ENCODE results near the gene OPA3.

Gene OPA3

DNA sequence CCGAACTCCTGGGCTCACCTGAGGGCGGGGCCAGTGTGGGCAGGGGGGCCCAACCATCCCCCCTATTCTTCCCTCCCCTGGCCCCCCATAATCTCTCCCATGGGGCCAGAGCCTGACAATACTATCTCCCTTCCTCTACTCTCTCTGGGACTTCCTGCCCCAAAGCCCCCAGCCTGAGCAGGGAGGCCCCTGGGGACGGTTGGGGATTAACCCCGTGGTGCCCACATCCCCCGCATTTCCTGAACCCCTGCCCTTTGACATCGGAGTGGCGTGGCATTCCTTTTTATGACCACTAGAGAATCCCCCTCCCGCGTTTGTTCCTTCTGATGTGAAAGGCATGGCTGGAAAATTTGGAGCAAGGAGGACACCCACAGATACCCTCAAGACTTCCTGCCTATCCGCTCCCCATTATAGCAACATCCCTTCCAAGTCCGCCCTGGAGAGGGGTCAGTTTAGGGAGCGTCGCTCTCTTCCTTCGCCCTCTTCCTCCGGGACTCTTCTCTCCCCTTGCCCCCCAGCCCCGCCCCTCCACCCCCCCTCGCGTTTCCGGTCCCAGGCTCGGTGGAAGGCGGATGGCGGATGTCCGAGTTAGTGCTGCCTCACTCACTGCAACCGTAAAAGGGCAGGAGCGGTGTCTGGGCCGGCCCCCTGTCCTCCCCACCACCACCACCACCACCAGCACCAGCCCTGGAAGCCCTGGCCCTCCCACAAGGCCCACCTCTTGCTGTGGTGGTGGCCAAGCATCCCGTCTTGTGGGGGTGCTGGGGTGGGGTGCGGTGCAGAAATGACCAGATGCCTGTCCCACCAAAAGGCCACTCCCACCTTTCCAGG lies 75.5 kb downstream of the OPA3 start:
- peak overlapping the region; percentile 95 for H3K4me3 ChIP-seq (ENCODE audit: low read depth, low read length)
- TF ChIP-seq, protein P1, sequence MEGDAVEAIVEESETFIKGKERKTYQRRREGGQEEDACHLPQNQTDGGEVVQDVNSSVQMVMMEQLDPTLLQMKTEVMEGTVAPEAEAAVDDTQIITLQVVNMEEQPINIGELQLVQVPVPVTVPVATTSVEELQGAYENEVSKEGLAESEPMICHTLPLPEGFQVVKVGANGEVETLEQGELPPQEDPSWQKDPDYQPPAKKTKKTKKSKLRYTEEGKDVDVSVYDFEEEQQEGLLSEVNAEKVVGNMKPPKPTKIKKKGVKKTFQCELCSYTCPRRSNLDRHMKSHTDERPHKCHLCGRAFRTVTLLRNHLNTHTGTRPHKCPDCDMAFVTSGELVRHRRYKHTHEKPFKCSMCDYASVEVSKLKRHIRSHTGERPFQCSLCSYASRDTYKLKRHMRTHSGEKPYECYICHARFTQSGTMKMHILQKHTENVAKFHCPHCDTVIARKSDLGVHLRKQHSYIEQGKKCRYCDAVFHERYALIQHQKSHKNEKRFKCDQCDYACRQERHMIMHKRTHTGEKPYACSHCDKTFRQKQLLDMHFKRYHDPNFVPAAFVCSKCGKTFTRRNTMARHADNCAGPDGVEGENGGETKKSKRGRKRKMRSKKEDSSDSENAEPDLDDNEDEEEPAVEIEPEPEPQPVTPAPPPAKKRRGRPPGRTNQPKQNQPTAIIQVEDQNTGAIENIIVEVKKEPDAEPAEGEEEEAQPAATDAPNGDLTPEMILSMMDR (IDR thresholded peaks at IDR 0.05; ENCODE audit: insufficient read depth, low read depth, low read length, missing control alignments) = no peak
- DNase-seq (ENCODE audit: low read depth) = peak; percentile 93

DNA sequence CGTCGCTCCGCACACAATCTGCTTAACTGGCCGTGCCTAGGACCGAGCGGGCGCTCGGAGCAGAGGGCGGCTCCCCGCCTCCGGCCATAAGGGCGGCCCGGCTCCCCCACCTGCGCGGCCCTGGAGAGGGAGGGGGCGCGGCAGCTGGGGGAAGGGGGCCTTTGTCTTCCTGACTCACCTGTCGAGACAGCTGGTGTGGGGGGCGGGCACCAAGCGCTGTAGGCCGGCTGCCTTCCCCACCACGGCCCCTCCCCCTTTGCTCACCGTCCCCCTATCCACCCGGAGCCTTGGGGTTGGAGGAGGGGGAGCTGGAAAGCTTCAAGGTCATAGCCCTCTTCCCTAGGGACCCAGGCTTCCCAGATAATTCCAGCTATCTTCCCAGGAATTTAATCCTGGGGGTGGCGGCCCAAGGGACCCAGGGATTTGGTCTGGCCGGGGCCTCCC lies 76.2 kb downstream of the OPA3 start:
- DNase-seq (ENCODE audit: low read depth) = peak; percentile 79
- TF ChIP-seq, protein P1 (IDR thresholded peaks at IDR 0.05; ENCODE audit: insufficient read depth, low read depth, low read length, missing control alignments) = no peak
- H3K4me3 ChIP-seq (ENCODE audit: low read depth, low read length) = peak overlapping the region; percentile 95

DNA sequence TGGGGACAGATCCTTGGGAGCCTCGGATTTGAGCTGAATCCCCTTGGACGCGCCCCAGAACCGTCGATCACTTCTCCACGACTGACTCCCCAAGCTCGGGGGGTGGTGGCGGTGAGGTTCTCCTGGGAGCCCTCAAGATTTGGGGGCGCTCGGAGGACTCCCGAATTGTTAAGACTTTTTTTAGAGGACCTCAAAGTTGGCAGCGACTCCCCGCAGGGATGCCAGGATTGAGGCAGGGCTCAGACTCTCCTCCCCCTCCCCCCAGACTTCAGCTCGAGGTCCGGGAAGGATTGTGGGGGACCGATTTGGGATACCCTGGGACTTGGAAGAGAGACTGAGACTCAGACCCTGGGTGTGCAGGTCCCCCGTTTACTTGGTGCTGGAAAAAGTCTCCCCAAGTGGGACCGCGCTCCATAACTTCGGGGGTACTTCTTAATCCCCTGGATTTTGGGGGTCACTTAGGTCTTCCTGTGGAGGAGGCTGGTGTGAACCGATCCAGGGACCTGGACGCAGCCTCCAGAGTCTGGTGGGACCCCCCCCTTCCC lies 76.7 kb downstream of the OPA3 start:
- TF ChIP-seq, protein P1 (IDR thresholded peaks at IDR 0.05; ENCODE audit: insufficient read depth, low read depth, low read length, missing control alignments) = no peak
- no peak for DNase-seq (ENCODE audit: low read depth)
- peak overlapping the region; percentile 95 for H3K4me3 ChIP-seq (ENCODE audit: low read depth, low read length)

DNA sequence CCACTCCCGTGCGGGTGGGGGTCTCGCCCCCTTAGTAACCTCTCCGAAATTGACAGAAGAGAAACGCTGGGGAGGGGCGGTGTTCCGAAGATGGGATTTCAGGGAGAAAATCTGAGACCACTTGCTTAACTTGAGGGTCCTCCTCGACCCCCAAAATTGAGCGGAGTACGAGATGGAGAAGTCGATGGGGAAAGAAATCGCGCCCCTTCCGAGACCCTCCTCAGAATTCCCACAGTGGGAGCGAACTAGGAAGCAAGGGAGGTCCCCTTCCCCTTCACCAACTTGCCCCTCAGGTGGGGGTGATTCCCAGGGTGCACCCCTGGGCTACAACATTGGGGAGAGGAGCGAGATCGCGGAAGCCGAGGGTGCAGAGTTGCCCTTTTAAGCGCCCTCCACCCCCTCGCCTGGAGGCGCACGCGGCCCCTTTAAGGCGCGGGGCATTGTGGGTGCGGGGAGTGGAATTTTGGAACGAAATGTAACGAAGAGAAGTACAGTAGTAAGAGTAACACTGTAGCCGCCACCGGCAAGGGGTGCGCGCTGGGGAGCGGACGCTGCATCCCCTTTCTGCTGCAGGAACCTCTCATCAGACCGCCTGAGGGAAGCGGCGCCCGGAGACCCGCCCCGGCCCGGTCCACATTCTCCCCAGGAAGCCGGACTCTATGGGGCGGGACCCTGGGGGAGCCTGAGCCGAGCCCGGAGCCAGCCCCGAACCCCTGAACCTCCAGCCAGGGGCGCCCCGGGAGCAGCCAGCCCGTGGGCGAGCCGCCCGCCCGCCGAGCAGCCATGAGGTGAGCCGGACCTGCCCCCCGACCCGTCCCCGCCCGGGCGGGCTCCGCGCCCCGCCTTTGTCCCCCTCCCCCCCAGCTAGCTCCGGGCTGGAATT lies 77.4 kb downstream of the OPA3 start, which contains the start of gene VASP:
Gene VASP, plus strand, starts transcription at position 491 of the 883 bp plus-strand sequence. Its CDS starts 293 bp downstream, at position 784.
- H3K4me3 ChIP-seq (ENCODE audit: low read depth, low read length) = peak within 1 kb of the TSS; percentile 95
- TF ChIP-seq, protein P1 (IDR thresholded peaks at IDR 0.05; ENCODE audit: insufficient read depth, low read depth, low read length, missing control alignments) = no peak
- peak; percentile 95 for DNase-seq (ENCODE audit: low read depth)

DNA sequence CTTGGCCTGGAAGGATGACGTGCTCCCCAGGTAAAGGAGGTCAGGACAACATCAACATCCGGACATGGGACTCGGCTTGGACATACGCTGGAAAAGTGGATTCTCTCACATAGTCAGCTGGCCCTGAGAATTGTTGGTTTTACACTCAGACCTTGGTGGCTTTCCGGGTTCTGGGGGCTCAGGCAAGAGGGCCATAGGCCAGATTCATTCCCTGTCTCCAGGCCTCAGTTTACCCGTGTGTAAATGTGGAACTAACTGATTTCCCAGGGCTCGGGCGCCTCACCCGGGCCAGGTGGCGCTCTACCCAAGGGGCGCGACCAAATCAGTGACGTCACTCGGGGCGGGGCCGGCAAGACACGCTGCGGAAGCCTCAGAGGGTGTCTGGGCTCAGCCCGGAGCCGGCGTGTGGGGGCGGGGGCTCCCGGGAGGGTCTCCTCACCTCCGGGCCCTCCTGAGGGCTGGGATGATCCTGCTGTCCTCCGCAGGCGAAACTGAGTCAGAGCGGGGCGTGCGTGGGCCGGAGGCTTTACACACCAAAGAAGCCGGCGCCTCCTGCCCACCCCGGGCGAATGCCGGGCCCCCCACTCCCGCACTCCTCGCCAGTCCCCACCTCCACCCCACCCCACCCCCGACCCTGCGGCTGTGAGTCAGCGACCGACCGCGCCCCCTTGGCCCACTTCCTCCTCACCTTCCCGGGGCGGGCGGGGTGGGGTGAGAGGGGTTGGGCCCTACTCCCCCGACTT lies 78.2 kb downstream of the OPA3 start:
- H3K4me3 ChIP-seq (ENCODE audit: low read depth, low read length) = peak overlapping the region; percentile 95

DNA sequence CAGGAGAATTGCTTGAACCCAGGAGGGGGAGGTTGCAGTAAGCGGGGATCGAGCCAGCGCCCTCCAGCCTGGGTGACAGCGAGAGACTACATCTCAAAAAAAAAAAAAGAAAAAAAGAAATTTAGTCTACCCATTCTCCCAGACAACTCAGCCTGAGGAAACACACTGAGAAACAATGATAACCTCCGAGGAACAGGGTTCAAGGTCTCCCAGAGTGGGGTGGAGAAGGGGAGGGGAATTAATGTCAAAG lies 78.7 kb downstream of the OPA3 start:
- no peak for DNase-seq (ENCODE audit: low read depth)
- H3K4me3 ChIP-seq (ENCODE audit: low read depth, low read length) = peak overlapping the region; percentile 95
- TF ChIP-seq, protein P1 (IDR thresholded peaks at IDR 0.05; ENCODE audit: insufficient read depth, low read depth, low read length, missing control alignments) = no peak

More for the DNA sequence above, 78.2 kb downstream of the OPA3 start:
- TF ChIP-seq, protein P1 (IDR thresholded peaks at IDR 0.05; ENCODE audit: insufficient read depth, low read depth, low read length, missing control alignments) = peak; percentile 51
- DNase-seq (ENCODE audit: low read depth) = peak; percentile 96
